GM19455 (cell line): ENCODE results near the gene RHOH.
"Not testable (repeated sequence)": the region's sequence is repeated elsewhere in the genome, so short reads cannot be mapped to it uniquely, and the experiment has no call there.

Source experiments
- ATAC-seq: cut with Tn5 transposase; IDR thresholded peaks from one replicate; pipeline ENCODE4 v1.9.1; 2021; ENCODE audit not compliant: unreplicated experiment

The RHOH gene

GRCh38 chr4:40290611-40291186 lies 93.9 kb downstream of the RHOH start:
- not testable (repeated sequence) for ATAC-seq

DNA sequence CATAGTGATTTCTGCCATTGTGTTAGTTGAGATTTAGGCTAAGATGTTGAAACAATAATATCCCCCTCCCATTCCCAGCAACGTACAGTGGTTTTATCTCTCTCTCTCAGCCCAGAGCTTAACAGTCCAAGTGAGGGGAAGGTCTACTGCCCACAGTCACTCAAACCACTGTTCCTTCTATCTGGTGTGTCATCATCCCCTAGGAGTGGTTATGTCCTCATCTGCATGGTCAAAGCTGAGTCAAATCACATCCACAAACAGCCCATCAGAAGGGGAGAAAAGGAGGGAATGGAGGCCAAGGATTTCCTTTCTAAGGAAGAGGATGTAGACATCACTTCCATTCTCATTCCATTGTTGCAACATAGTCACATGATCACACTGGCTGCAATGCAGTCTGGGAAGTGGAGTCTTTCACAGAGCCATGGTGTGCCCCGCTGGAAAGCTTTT lies 95.5 kb downstream of the RHOH start:
- no peak for ATAC-seq

- ATAC-seq: no peak
Observed at GRCh38 chr4:40294339-40294738, 97.5 kb downstream of the RHOH start.

GRCh38 chr4:40295030-40295429 lies 98.2 kb downstream of the RHOH start:
- ATAC-seq: not testable (repeated sequence)

DNA sequence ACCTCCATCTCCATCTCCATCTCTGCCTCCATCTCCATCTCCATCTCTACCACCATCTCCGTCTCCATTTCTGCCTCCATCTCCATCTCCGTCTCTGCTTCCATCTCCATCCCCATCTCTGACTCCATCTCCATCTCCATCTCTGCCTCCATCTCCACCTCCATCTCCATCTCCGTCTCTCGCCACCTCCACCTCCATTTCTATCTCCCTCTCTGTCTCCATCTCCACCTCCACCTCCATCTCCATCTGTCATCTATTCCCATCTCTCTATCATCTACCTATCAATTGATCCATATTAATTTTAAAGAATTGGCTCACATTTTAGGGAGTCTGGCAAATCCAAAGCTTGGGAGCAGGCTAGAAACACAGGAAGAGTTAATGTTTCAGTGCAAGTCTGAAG lies 98.7 kb downstream of the RHOH start:
- no peak for ATAC-seq
